ENCODE measurements around the gene KCNF1. TPM values are rescaled to one million over a fixed set of nuclear protein-coding genes. Genes with fewer than 3 reads are reported as not detected.
A peak's percentile ranks its signal among the peaks of the same experiment; 100 is the strongest.

KCNF1 gene
- total RNA-seq, 1 donor from 2014 or later = not detected

DNA sequence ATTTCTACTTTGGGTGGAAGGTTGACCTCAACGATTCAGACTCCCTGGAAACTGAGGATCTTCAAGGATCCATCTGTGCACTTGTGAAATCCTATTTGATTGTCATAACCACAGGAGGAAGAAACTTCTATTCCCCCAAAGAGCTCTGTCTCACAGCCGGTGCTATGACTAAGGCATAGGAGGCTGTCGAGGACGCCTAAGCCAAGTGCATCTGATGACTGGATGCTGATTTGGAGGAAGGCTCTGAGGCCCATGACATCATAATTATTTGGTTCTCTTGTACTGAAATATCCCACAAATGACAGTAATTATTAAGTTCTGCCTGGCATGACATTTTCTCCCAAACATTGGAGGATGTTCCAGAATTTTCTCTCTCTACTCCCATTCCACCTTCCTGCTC is 13.8 kb upstream of the KCNF1 start:
- H4K20me1 ChIP-seq (ENCODE audit: low read depth) = no peaks in the 10 kb centered on the region
- no peak for DNase-seq (ENCODE audit: low spot score)
- H3K27ac ChIP-seq = no peak overlapping the region
- Mint-ChIP-seq H3K4me3 (no peak overlapping the region), H3K27ac (no peak overlapping the region), H3K4me1 (peaks cover 31% of the 10 kb centered on the region), H3K27me3 (ENCODE audit: insufficient read depth, low read depth) (peaks cover 10% of the 10 kb centered on the region), H3K9me3 (peaks cover 17% of the 10 kb centered on the region), H3K36me3 (no peaks in the 10 kb centered on the region)
- H2AFZ ChIP-seq (replicated peaks) = no peak overlapping the region
- no peak overlapping the region for H3K4me3 ChIP-seq
- no peaks in the 10 kb centered on the region for H3K36me3 ChIP-seq
- no peak overlapping the region for H3K4me2 ChIP-seq
- H3K9ac ChIP-seq = no peak overlapping the region
- peaks cover 16% of the 10 kb centered on the region for H3K4me1 ChIP-seq
- no peaks in the 10 kb centered on the region for H3K79me2 ChIP-seq (ENCODE audit: low read depth)
- no peaks in the 10 kb centered on the region for H3F3A ChIP-seq (ENCODE audit: low read depth)
- H3K27me3 ChIP-seq = no peaks in the 10 kb centered on the region
- TF ChIP-seq EZH2phosphoT487 (IDR thresholded peaks at IDR 0.05) (no peak), EZH2 (IDR thresholded peaks at IDR 0.05) (no peak)
- TF ChIP-seq, protein P1, sequence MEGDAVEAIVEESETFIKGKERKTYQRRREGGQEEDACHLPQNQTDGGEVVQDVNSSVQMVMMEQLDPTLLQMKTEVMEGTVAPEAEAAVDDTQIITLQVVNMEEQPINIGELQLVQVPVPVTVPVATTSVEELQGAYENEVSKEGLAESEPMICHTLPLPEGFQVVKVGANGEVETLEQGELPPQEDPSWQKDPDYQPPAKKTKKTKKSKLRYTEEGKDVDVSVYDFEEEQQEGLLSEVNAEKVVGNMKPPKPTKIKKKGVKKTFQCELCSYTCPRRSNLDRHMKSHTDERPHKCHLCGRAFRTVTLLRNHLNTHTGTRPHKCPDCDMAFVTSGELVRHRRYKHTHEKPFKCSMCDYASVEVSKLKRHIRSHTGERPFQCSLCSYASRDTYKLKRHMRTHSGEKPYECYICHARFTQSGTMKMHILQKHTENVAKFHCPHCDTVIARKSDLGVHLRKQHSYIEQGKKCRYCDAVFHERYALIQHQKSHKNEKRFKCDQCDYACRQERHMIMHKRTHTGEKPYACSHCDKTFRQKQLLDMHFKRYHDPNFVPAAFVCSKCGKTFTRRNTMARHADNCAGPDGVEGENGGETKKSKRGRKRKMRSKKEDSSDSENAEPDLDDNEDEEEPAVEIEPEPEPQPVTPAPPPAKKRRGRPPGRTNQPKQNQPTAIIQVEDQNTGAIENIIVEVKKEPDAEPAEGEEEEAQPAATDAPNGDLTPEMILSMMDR (IDR thresholded peaks at IDR 0.05) = no peak
- H3K9me3 ChIP-seq (ENCODE audit: low read depth) = no peaks in the 10 kb centered on the region

DNA sequence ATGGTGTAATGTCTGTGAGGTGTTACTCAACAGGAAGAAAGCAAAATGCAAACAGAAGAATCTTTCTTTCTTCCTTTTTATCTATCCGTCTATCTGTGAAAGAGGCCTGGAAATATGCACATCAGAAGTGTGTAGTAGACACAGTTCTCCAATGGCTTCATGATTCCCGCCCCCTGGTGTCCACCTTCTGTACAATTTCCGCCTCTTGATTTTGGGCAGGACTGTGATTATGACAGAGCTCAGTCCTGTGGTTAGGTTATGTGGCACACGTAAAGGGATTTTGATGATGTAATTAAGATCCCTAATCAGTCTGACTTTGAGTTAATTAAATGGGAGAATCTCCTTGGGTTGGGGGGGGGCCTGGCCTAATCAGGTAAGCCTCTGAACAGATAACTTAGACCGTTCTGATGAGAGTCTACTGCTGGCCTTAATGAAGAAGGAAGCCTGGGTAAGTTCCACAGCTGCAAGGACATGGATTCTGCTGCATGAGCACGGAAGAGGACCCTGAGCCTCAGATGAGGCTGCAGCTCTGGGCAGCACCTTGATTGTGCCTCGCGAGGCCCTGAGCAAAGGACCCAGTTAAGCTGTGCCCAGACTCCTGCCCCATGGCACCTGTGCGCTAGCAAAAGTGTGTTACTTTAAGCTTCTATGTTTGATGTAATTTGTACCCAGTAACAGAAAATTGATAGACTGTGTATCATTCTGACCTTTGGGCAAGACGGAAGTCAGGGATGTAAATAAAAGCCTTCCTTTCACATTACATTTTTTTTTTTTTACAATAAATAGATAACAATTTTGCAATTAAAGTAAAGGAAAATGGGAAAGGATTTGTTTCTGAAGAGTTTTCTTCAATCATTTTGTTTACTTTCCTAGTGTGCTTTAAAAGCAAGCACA is 11.3 kb upstream of the KCNF1 start:
- H3K9ac ChIP-seq = no peak overlapping the region
- peaks cover 28% of the 10 kb centered on the region for H3K9me3 Mint-ChIP-seq
- no peak overlapping the region for H3K27ac ChIP-seq
- H3K27ac Mint-ChIP-seq = peak overlapping the region; percentile 46
- no peaks in the 10 kb centered on the region for H4K20me1 ChIP-seq (ENCODE audit: low read depth)
- H3K9me3 ChIP-seq (ENCODE audit: low read depth) = no peaks in the 10 kb centered on the region
- H3F3A ChIP-seq (ENCODE audit: low read depth) = no peaks in the 10 kb centered on the region
- no peak overlapping the region for H2AFZ ChIP-seq (replicated peaks)
- no peak overlapping the region for H3K4me3 ChIP-seq
- no peaks in the 10 kb centered on the region for H3K4me1 ChIP-seq
- peaks cover 6% of the 10 kb centered on the region for H3K36me3 Mint-ChIP-seq
- no peak overlapping the region for H3K4me3 Mint-ChIP-seq
- TF ChIP-seq, protein P1 (IDR thresholded peaks at IDR 0.05) = peak; percentile 29
- TF ChIP-seq EZH2phosphoT487 (IDR thresholded peaks at IDR 0.05) = no peak
- peaks cover 16% of the 10 kb centered on the region for H3K4me1 Mint-ChIP-seq
- no peaks in the 10 kb centered on the region for H3K36me3 ChIP-seq
- no peak overlapping the region for H3K4me2 ChIP-seq
- H3K79me2 ChIP-seq (ENCODE audit: low read depth) = no peaks in the 10 kb centered on the region
- no peaks in the 10 kb centered on the region for H3K27me3 ChIP-seq
- no peak for DNase-seq (ENCODE audit: low spot score)
- H3K27me3 Mint-ChIP-seq (ENCODE audit: insufficient read depth, low read depth) = peaks cover 12% of the 10 kb centered on the region

DNA sequence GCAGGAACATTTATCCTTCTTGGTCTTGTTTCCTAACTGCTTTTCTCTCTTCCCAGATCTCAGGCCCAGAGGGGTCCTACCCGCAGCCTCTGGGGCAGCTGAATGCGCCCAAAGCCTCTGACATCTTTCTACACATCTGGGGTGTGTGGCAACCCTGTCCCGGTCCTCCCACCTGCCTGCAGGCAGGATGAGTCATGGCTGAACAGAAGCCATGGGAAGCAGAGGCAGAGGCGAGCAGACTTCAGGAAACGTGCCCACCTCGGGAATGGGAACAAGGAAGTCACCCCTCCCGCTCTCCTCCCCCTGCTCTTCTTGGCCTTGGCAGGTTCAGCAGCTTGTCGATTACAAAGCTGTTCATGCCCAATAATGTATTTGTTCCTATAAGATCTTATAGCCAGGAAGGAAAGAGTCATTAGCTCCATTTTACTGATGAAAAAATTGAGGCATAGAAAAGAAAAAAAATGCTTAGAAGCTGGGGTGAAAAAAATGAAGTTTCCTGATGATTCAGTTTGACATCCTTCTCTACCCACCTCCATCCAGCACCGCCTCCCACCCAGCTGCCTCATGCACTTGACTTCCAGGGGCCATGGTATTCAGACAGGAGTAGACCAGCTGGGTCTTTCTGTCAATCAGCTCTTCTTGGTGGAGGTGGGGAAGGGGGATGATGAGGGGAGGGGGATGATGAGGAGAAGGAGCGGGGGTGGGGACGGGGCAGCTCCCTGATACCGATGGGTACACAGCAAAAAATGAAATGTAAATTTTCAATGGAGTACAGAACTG is 10.4 kb upstream of the KCNF1 start:
- H3K4me3 Mint-ChIP-seq = peak overlapping the region; percentile 62
- H3K36me3 Mint-ChIP-seq = peaks cover 6% of the 10 kb centered on the region
- Histone ChIP-seq H2AFZ (replicated peaks) (no peak overlapping the region), H3K4me3 (no peak overlapping the region), H3F3A (ENCODE audit: low read depth) (no peaks in the 10 kb centered on the region), H3K4me2 (no peak overlapping the region), H3K9me3 (ENCODE audit: low read depth) (no peaks in the 10 kb centered on the region), H3K36me3 (no peaks in the 10 kb centered on the region), H3K9ac (no peak overlapping the region), H3K4me1 (no peaks in the 10 kb centered on the region), H3K79me2 (ENCODE audit: low read depth) (no peaks in the 10 kb centered on the region), H3K27me3 (no peaks in the 10 kb centered on the region), H3K27ac (no peak overlapping the region), H4K20me1 (ENCODE audit: low read depth) (no peaks in the 10 kb centered on the region)
- peak overlapping the region; percentile 66 for H3K27ac Mint-ChIP-seq
- no peak for DNase-seq (ENCODE audit: low spot score)
- no peak for TF ChIP-seq EZH2phosphoT487 (IDR thresholded peaks at IDR 0.05)
- TF ChIP-seq, protein P1 (IDR thresholded peaks at IDR 0.05) = no peak
- peaks cover 28% of the 10 kb centered on the region for H3K9me3 Mint-ChIP-seq
- H3K4me1 Mint-ChIP-seq = peaks cover 16% of the 10 kb centered on the region
- H3K27me3 Mint-ChIP-seq (ENCODE audit: insufficient read depth, low read depth) = peaks cover 14% of the 10 kb centered on the region
